ENCODE results near the gene RNF26. TPM values are rescaled to one million over a fixed set of nuclear protein-coding genes. Genes with fewer than 3 reads are reported as not detected.

The RNF26 gene
- total RNA-seq, 2 experiments from 2014 or later = 33.5 to 35.1 TPM

DNA sequence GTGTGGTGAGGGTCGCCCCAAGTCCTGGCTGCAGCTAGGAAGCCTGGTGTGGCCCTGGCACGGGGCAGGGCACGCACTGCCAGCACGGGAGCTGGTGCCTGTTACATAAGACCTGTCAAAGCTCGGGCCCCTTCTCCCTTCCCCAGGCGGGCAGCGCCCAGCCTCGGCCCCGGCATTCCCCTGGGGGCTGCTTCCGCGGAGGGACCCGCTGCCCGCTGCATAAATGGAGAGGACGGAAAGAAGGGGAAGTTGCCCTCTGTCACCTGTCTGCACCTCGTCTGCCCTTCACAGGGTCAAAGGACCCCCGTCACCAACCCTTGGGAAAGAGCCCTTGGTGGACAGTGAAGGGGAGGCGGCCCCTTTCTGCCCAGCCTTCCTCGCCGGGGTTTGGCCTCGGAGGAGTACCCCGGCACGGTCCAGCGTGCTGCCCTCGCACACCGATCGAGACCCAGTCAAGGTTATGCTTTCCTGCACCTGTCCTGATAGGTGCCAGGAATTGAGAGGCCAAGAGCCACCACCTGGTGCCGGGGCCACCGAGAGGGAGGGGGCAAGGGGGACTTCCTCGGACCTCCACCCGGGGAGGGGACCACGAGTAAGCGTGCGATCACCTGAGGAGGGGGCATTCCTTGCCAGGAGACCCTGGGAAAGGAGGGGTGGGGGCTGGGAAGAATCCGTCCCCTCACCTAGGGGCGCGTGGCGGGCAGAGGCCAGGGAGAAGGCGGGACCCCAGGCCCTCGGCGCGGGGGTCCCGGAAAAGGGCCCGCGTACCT is 28.9 kb downstream of the RNF26 start:
- Mint-ChIP-seq H3K36me3 (ENCODE audit: low read depth) (no peaks in the 10 kb centered on the region), H3K27me3 (peaks cover 42% of the 10 kb centered on the region), H3K4me3 (no peak overlapping the region), H3K4me1 (peaks cover 17% of the 10 kb centered on the region), H3K27ac (no peak overlapping the region), H3K9me3 (no peaks in the 10 kb centered on the region)
- ChIA-PET CTCF (interaction anchor here (1.1 to 3.6 kb wide), 5 partner anchors 7 to 111 kb away, joined by 4 to 14 read pairs (median 6); no protein-coding TSS in a partner anchor), POLR2A (no interaction called here)
- no peak for DNase-seq

DNA sequence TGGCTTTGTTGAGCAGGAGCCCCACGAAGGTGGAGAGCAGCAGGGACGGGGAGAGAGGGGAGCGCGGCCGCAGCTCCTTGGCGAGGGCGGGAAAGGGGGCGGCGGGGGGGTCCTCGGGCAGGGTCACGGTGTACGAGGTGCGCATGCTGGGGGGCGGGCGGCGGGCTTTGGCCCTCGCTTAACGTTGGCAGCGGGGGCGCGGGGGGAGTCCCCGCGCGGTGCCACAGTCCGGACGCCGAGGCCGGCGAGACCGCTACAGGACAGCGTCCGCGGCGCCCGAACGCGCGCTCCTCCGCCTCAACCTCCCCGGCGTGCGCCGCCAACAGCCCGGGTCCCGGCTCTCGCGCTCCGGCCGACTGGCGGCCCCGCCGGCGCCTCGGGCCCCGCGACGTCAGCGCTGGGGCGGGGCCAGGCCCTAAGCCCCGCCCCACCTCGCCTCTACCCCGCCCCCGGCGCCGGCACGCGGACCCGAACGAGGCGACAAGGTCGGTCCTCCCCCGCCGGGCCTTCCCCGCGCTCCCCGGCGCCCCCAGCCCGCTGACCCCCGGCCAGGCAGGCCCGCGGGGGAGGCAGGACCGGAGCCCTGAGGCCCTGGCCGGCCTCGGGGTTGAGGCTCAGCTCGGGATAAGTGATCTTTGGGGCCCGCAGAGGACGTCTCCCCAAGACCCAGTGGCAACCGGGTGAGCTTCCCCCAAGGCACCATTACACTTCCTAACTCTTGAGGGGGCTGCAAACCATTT is 29.7 kb downstream of the RNF26 start:
- ChIA-PET CTCF (interaction anchor here (1.1 to 1.6 kb wide), 3 partner anchors 8 to 26 kb away, joined by 6 to 13 read pairs (median 6); partner anchors contain the start of gene USP2), POLR2A (no interaction called here)
- Mint-ChIP-seq H3K4me3 (peak overlapping the region; percentile 56), H3K9me3 (no peaks in the 10 kb centered on the region), H3K27ac (no peak overlapping the region), H3K27me3 (peaks cover 42% of the 10 kb centered on the region), H3K4me1 (peaks cover 17% of the 10 kb centered on the region), H3K36me3 (ENCODE audit: low read depth) (no peaks in the 10 kb centered on the region)
- DNase-seq = peak; percentile 61

DNA sequence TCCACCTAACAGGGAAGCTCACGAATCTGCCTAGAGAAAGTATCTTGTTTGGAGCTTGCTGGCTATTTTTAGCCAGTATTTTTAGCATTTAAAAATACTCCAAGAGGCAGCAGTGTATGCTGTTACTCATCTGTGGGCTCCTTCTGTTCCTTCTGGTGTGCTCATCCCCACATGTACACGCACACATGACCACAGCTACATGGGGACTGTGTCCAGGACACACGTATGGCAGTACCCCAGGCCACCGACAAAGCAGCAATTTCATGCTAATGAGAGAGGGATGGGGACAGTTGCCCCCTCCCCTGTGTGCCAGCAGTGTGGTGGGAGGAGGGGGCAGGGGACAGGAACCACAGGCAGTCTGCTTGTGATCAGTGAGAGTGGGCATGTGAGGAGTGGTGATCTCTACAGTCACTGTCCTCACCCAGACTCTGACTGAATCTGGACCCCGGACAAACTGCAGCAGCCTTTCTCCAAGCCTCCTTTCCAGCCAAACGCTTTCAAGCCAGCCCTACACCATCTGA is 30.8 kb downstream of the RNF26 start:
- peaks cover 42% of the 10 kb centered on the region for H3K27me3 Mint-ChIP-seq
- POLR2A ChIA-PET = no interaction called here
- peaks cover 10% of the 10 kb centered on the region for H3K4me1 Mint-ChIP-seq
- no peak for DNase-seq
- CTCF ChIA-PET = interaction anchor here (1.1 to 1.6 kb wide), 3 partner anchors 9 to 27 kb away, joined by 6 to 13 read pairs (median 6); partner anchors contain the start of gene USP2
- no peaks in the 10 kb centered on the region for H3K36me3 Mint-ChIP-seq (ENCODE audit: low read depth)
- no peak overlapping the region for H3K27ac Mint-ChIP-seq
- no peaks in the 10 kb centered on the region for H3K9me3 Mint-ChIP-seq
- H3K4me3 Mint-ChIP-seq = no peak overlapping the region

DNA sequence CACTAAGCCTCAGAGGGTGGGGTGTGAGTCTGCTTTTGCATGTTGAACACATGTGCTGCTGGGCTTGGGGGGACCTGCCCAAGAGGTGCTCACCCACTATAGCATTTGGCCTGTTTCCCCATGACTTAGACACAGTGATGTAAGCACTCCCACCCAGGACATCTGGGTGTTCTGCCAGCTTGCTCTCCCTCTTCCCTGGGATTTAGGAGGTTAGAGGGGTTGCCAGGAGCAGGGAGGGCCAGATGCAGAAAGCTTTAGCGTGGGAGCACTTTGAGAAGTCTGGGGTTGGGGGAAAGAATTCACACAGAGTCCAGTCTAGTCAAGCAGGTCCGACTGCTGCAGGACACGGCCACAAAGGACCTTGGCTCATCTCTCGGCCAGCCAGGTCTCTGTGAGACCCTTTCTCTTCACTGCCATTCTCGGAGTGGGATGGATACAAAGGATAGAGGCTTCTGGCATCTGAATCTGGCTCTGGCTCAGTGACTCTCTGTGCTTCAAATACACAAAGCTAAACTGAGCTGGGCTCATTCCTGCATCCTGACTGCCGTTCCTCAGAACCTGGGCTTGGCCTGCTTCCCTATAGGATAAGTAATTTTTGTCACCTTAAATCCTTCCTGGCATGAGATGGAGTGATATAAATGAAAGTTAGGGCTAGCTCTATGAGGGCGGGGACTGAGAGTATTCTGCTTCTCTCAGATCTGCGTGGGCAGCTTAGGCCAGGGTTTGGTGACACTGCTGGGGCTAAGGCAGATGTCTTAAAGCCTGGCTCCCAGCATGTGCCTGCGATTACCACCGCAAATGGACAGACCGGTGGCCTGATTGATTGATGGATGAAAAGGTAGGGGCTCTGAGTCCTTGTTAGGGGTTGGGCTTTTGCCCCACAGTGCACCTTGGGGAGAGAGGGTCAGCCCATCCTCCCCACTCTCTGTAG is 32.6 kb downstream of the RNF26 start:
- H3K36me3 Mint-ChIP-seq (ENCODE audit: low read depth) = no peaks in the 10 kb centered on the region
- no peak for DNase-seq
- CTCF ChIA-PET = interaction anchor here (1.2 to 11.3 kb wide), 2 partner anchors 10 to 14 kb away, joined by 3 to 115 read pairs; no protein-coding TSS in a partner anchor
- H3K9me3 Mint-ChIP-seq = no peaks in the 10 kb centered on the region
- no peak overlapping the region for H3K27ac Mint-ChIP-seq
- H3K27me3 Mint-ChIP-seq = peaks cover 41% of the 10 kb centered on the region
- no peak overlapping the region for H3K4me3 Mint-ChIP-seq
- H3K4me1 Mint-ChIP-seq = peaks cover 17% of the 10 kb centered on the region
- POLR2A ChIA-PET = no interaction called here

DNA sequence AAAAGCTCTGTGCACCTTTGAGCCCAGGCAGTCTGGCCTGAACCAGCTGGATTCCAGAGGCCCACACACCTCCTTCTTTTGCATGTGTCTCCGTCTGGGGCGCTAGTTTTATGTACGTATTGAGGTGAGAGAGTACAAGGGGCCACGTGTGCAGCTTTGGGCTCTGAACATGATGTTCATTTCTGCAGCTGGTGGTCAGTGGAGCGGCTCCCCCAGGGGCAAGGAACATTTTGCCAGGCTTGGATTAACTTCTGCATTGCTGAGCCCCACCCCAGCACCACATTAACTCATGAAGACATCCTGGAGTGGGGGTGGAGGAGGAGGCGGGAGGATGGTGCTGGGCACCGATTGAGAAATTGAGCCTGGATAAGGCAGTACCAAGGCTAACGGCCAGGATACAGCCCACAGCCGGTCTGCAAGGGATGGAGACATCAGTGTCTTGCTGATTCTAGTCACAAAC is 33.4 kb downstream of the RNF26 start:
- ChIA-PET POLR2A (no interaction called here), CTCF (interaction anchor here (1.2 to 11.3 kb wide), 2 partner anchors 11 to 13 kb away, joined by 3 to 115 read pairs; no protein-coding TSS in a partner anchor)
- Mint-ChIP-seq H3K9me3 (no peaks in the 10 kb centered on the region), H3K27ac (no peak overlapping the region), H3K36me3 (ENCODE audit: low read depth) (no peaks in the 10 kb centered on the region), H3K27me3 (peaks cover 33% of the 10 kb centered on the region), H3K4me3 (no peak overlapping the region), H3K4me1 (peaks cover 17% of the 10 kb centered on the region)
- DNase-seq = no peak

DNA sequence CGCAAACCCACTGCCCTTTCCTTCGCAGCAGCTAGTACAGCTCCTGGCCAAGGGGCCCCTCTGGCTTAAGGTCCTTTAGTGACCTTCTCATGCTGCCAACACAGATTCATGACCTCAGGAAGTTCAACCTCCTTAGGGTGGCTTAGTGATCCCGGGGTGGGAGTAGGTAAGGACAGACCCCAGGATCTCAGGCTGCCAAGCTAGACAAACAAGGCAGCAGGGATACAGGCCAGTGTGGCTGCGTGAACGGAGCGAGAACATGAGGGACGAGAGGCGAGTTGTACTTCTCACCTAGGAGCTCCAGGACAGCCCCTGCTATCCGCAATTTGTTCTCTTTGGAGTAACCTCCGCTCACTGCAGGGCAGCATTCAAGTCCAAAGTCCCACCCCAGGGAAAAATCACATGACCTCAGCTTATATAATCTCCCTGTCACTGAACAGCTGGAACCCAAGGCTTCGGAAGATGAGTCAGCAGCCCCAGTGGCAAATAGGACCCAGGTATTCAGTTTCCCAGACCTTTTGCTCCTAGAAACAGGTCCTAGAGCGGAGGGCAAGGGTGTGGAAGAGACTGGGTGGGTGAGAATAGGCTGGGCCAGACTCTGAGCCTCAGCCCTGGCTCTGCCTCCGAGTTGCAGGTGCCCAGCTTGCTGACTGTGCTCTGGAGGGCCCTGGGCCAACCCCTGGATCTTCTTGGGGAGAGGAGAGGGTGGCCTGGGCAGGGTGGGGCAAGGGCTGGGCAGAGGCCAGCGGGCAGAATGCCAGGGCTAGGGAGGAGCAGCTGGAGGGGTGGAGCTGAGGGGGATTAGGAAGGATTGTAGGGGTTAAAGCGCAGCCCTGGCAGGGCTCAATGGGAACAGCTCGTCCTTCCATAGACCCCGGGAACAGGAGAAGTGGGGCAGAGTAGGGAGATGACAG is 34.1 kb downstream of the RNF26 start:
- ChIA-PET POLR2A (no interaction called here), CTCF (interaction anchor here (0.8 to 11.3 kb wide), 4 partner anchors 12 to 47 kb away, joined by 3 to 115 read pairs (median 3); partner anchors contain the start of gene USP2)
- Mint-ChIP-seq H3K4me3 (no peak overlapping the region), H3K27me3 (peaks cover 29% of the 10 kb centered on the region), H3K27ac (no peak overlapping the region), H3K36me3 (ENCODE audit: low read depth) (no peaks in the 10 kb centered on the region), H3K4me1 (peaks cover 17% of the 10 kb centered on the region), H3K9me3 (no peaks in the 10 kb centered on the region)
- no peak for DNase-seq

DNA sequence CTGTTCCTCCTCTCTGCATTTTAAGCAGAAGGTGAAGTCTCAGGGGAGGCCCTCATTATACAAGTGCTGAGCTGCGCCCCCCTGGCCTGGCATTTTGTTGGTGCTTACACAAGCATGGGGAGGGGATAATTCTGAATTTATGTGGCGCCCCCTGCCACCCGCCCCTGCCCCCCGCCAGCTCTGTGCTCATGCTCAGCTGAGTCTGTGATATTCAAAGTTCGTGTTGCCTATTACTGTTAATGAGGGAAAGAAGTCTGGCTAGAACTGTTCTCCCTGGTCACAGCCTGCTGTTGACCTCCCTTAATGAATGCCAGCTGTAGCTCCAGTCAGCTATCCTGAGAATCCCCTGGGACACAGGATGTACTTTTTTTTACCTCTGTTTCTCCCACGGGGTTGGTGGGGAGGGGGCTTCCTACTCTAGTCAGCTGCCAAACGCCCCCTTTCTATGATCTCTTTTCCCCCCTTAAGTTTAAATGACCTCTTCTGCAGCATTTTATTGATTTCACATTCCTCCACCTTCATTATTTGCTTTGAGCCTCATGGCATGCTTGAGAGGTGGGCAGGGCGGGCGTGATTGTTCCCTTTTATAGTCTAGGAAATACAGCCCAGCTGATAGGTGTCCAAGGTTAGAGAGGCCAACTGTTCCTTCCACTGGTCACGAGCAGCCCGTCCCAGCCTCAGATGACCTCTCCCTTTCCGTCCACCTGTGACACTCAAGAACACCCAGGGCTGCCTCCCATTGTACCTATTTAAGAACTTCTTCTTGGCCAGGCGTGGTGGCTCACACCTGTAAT is 35.0 kb downstream of the RNF26 start:
- H3K4me1 Mint-ChIP-seq = peaks cover 24% of the 10 kb centered on the region
- H3K27ac Mint-ChIP-seq = no peak overlapping the region
- no peaks in the 10 kb centered on the region for H3K36me3 Mint-ChIP-seq (ENCODE audit: low read depth)
- CTCF ChIA-PET = interaction anchor here (0.8 to 11.3 kb wide), 3 partner anchors 12 to 48 kb away, joined by 3 to 115 read pairs (median 3); partner anchors contain the start of gene USP2
- POLR2A ChIA-PET = interaction anchor here (1.0 kb wide), 1 partner anchor 9 kb away, joined by 3 read pairs; no protein-coding TSS in a partner anchor
- DNase-seq = no peak
- peaks cover 28% of the 10 kb centered on the region for H3K27me3 Mint-ChIP-seq
- H3K4me3 Mint-ChIP-seq = no peak overlapping the region
- H3K9me3 Mint-ChIP-seq = no peaks in the 10 kb centered on the region

DNA sequence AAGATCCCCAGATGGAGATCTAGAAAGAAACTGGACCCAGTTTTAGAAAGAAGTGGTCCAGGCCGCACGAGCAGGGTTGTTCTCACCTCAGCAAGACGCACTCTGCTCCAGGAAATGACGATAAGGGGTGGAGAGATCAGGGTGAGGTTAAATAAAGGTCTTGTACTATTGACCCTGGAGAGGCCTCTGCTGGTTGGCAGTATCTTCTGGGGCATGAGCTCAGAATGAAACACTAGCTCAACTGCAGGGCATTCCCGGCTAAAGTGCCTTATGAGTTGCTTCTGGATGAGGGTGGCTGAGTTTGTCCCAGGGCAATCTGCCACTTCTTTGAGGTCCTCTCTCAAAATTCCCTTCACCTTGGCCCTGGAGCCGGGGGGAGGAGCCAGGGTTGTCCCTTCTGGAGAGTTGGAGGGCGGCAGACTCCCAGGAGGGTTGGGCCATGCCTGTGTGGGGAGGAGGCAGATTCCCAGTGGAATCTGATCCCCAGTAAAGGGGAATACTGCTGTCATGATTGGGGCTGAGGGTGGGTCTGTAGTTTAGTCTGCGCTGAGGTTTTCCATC is 36.2 kb downstream of the RNF26 start:
- Mint-ChIP-seq H3K9me3 (no peaks in the 10 kb centered on the region), H3K27ac (no peak overlapping the region), H3K4me3 (no peak overlapping the region)

DNA sequence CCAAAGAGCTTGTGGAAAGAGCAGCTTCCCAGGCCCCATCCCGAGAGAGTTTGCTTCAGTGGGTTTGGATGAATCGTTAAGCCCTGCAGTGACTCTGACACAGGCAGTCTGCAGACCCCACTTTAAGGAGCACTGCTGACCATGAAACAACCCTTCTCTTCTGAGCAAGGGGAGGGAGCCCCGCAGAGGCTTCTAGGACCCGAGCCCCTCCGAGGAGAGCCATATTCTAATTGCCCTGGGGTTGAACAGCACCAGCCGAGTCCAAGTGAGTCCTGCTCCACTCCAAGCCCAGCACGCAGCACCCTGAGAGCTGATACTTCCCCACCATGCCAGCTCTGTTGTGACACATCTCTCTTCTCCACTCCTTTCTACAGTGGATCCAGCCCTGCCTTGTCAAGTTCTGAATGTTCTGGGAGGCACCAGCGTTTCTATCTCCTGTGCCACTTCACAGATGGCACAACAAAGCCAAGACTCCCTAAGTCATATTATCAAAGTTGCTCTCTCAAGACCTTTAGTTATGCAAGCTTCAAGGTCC is 36.8 kb downstream of the RNF26 start:
- ChIA-PET POLR2A (interaction anchor here (0.7 kb wide), 1 partner anchor 13 kb away, joined by 3 read pairs; no protein-coding TSS in a partner anchor), CTCF (interaction anchor here (1.2 to 11.3 kb wide), 4 partner anchors 9 to 103 kb away, joined by 4 to 115 read pairs (median 6); partner anchors contain the start of gene USP2)
- H3K4me1 Mint-ChIP-seq = peaks cover 18% of the 10 kb centered on the region
- H3K36me3 Mint-ChIP-seq (ENCODE audit: low read depth) = no peaks in the 10 kb centered on the region
- no peak for DNase-seq
- H3K9me3 Mint-ChIP-seq = no peaks in the 10 kb centered on the region
- H3K27me3 Mint-ChIP-seq = peaks cover 13% of the 10 kb centered on the region
- H3K4me3 Mint-ChIP-seq = no peak overlapping the region
- H3K27ac Mint-ChIP-seq = no peak overlapping the region

More for the DNA sequence above, 36.2 kb downstream of the RNF26 start:
- CTCF ChIA-PET = interaction anchor here (1.2 to 11.3 kb wide), 4 partner anchors 8 to 104 kb away, joined by 4 to 115 read pairs (median 6); partner anchors contain the start of gene USP2
- H3K36me3 Mint-ChIP-seq (ENCODE audit: low read depth) = no peaks in the 10 kb centered on the region
- no peak for DNase-seq
- POLR2A ChIA-PET = interaction anchor here (0.7 to 1.0 kb wide), 2 partner anchors 10 to 14 kb away, joined by 3 read pairs; no protein-coding TSS in a partner anchor
- peaks cover 18% of the 10 kb centered on the region for H3K4me1 Mint-ChIP-seq
- H3K27me3 Mint-ChIP-seq = peaks cover 16% of the 10 kb centered on the region

DNA sequence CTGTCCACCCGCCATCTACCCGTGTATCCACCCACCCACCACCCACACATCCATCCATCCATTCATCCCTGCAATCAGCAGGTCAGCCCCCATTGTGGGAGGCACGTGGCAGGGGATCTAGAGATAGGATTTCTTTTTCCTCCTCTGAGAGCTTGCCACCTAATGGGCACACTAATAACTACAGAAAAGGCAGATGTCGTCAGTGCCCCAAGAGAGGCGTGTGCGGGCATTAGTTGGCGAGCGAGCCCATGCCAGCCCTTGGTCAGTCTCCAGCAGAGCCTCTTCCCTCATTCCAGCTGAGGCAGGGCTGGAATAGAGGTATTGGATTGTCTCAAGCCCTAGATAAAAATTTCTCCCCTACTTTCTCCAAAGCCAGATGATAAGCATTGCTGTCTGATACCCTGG is 37.5 kb downstream of the RNF26 start:
- Mint-ChIP-seq H3K4me3 (no peak overlapping the region), H3K9me3 (no peaks in the 10 kb centered on the region), H3K4me1 (peaks cover 18% of the 10 kb centered on the region), H3K27me3 (peaks cover 7% of the 10 kb centered on the region), H3K36me3 (ENCODE audit: low read depth) (no peaks in the 10 kb centered on the region), H3K27ac (no peak overlapping the region)
- ChIA-PET CTCF (interaction anchor here (0.5 to 11.3 kb wide), 4 partner anchors 9 to 103 kb away, joined by 3 to 115 read pairs (median 6); partner anchors contain the start of gene USP2), POLR2A (no interaction called here)
- DNase-seq = no peak

All from activated CD4-positive, alpha-beta memory T cell treated with anti-CD3 and anti-CD28 coated beads, Interleukin-2, amount 10 ng/mL, durations not matched to agents 7 days and 5 days (primary cell).